ENCODE measurements around the gene NKTR.

DNA sequence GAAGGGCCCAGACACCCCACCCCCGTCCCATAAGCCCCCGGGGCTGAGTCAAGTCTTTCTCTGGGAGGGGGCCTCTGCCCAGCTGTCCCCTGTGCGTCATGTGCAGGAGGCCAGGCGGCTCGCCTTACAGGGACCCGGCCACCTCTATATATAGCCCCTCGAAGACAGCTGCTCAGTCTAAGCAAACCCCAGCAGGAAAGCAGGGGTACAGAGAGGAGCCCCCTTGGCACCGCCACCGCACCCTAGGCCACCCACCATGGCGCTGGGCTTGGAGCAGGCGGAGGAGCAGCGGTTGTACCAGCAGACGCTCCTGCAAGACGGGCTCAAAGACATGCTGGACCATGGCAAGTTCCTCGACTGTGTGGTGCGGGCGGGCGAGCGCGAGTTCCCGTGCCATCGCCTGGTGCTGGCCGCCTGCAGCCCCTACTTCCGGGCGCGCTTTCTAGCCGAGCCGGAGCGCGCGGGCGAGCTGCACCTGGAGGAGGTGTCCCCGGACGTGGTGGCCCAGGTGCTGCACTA, 84.9 kb downstream of the NKTR start, which contains the start of gene KLHL40:
- TF ChIP-seq CTCF (optimal IDR thresholded peaks at IDR 0.05 in 1 of 3, IDR thresholded peaks at IDR 0.05 in 1 of 3, conservative IDR thresholded peaks at IDR 0.05 in 1 of 3; ENCODE audit: extremely low read depth in 1 of 3, insufficient read depth in 2 of 3, low read length in 3 of 3) (no peak), EZH2 (IDR thresholded peaks at IDR 0.05; ENCODE audit: low read length) (no peak)

All from keratinocyte (primary cell).